Vagina (tissue), 2 donors: ENCODE data around the gene MICAL1. TPM values are rescaled to one million over a fixed set of nuclear protein-coding genes. Genes with fewer than 3 reads are reported as not detected.

ENCODE experiments used
- DNase-seq, 2 donors: peaks; one replicate each; pipeline ENCODE4 v3.0.0-alpha.2; 2017; ENCODE audit errors: extremely low spot score in 2 of 2
- H3K27ac ChIP-seq: fragments of 200-600 bp; sonication (generic); one replicate; pipeline ENCODE4 v1.5.1; 2019
- H3K27me3 ChIP-seq: fragments of 200-600 bp; sonication (generic); one replicate; pipeline ENCODE4 v1.5.1; 2019
- H3K36me3 ChIP-seq, 2 donors: fragments of 200-600 bp; sonication (generic); one replicate each; pipeline ENCODE4 v1.5.1; 2017 to 2019
- H3K4me1 ChIP-seq: fragments of 200-600 bp; sonication (generic); one replicate; pipeline ENCODE4 v1.5.1; 2019
- H3K4me3 ChIP-seq, 2 donors: fragments of 200-600 bp; sonication (generic); 1 replicate in 1 of 2; 2 replicates in 1 of 2; pipeline ENCODE4 v1.5.1; 2016 to 2019
- H3K9me3 ChIP-seq: fragments of 200-600 bp; sonication (generic); one replicate; pipeline ENCODE4 v1.5.1; 2019
- CTCF ChIP-seq, 3 experiments: fragments of 450-650 bp in 2 of 3; fragments of 200-600 bp in 1 of 3; sonication (generic) in 1 of 3; IDR thresholded peaks; one replicate each; pipeline ENCODE4 v1.5.1; 2017 to 2019; ENCODE audit warnings: antibody characterized with exemption in 3 of 3, mild to moderate bottlenecking in 2 of 3, moderate library complexity in 2 of 3
- POLR2A ChIP-seq, 2 donors: fragments of 450-650 bp; IDR thresholded peaks; one replicate each; pipeline ENCODE4 v1.6.1; 2017; ENCODE audit warnings: antibody characterized with exemption in 2 of 2, mild to moderate bottlenecking in 2 of 2, moderate library complexity in 2 of 2
- POLR2AphosphoS5 ChIP-seq, 2 donors: sonication (generic); formaldehyde crosslinking; IDR thresholded peaks; one replicate each; pipeline ENCODE4 v1.9.0; 2017; ENCODE audit warnings: antibody characterized with exemption in 2 of 2, mild to moderate bottlenecking in 2 of 2, low read depth in 1 of 2; ENCODE audit not compliant: insufficient read depth in 1 of 2
- intact Hi-C: fragments of 100-400 bp; cut with DNase I; formaldehyde crosslinking; loops from one replicate; pipeline ENCODE4 v1.15.1; 2023
- total RNA-seq: library from RNA; depleted of rRNA; stranded (reverse); fragments of >200 nt; gene quantifications from one replicate; pipeline ENCODE4 v1.2.3, GENCODE V29; 2016

Gene MICAL1
- total RNA-seq, 1 donor from 2014 or later, result 54.0 TPM

- peaks cover 0 to 4% of the 10 kb centered on the region in 2 donors for H3K36me3 ChIP-seq
- no peaks in the 10 kb centered on the region for H3K9me3 ChIP-seq
- intact Hi-C loops, result no loop called here
- no peak overlapping the region for H3K4me3 ChIP-seq
- H3K4me1 ChIP-seq, result peaks cover 12% of the 10 kb centered on the region
- no peak for TF ChIP-seq POLR2A (IDR thresholded peaks at IDR 0.05)
- peak in 1 of 2 donors; percentile 76 for TF ChIP-seq POLR2AphosphoS5 (IDR thresholded peaks at IDR 0.05; ENCODE audit: insufficient read depth in 1 of 2, low read depth in 1 of 2)
- H3K27me3 ChIP-seq, result no peaks in the 10 kb centered on the region
- DNase-seq, result no peak
- no peak overlapping the region for H3K27ac ChIP-seq
Measured at GRCh38 chr6:109486068-109486467, 30.5 kb upstream of the MICAL1 start.

- no peak overlapping the region for H3K4me3 ChIP-seq
- TF ChIP-seq POLR2AphosphoS5 (IDR thresholded peaks at IDR 0.05; ENCODE audit: insufficient read depth in 1 of 2, low read depth in 1 of 2), result no peak
- no peak for TF ChIP-seq POLR2A (IDR thresholded peaks at IDR 0.05)
- H3K4me1 ChIP-seq, result peaks cover 19% of the 10 kb centered on the region
- intact Hi-C loops, result no loop called here
- no peaks in the 10 kb centered on the region for H3K9me3 ChIP-seq
- H3K36me3 ChIP-seq, result peaks cover 0 to 4% of the 10 kb centered on the region in 2 donors
- peak; percentile 43 to 56 for DNase-seq
- no peaks in the 10 kb centered on the region for H3K27me3 ChIP-seq
- H3K27ac ChIP-seq, result no peak overlapping the region
Measured at GRCh38 chr6:109485266-109485935, 29.8 kb upstream of the MICAL1 start.

- Histone ChIP-seq H3K27ac (peak overlapping the region; percentile 81), H3K9me3 (no peaks in the 10 kb centered on the region), H3K4me3 (peak overlapping the region in 1 of 2 donors; percentile 85), H3K36me3 (peaks cover 0 to 4% of the 10 kb centered on the region in 2 donors), H3K4me1 (peaks cover 31% of the 10 kb centered on the region), H3K27me3 (no peaks in the 10 kb centered on the region)
- DNase-seq, result peak in 1 of 2 donors; percentile 77
- intact Hi-C loops, result no loop called here
- TF ChIP-seq POLR2AphosphoS5 (IDR thresholded peaks at IDR 0.05; ENCODE audit: insufficient read depth in 1 of 2, low read depth in 1 of 2) (no peak), POLR2A (IDR thresholded peaks at IDR 0.05) (no peak), CTCF (IDR thresholded peaks at IDR 0.05) (no peak)
Measured at GRCh38 chr6:109484122-109484521, 28.6 kb upstream of the MICAL1 start.

DNA sequence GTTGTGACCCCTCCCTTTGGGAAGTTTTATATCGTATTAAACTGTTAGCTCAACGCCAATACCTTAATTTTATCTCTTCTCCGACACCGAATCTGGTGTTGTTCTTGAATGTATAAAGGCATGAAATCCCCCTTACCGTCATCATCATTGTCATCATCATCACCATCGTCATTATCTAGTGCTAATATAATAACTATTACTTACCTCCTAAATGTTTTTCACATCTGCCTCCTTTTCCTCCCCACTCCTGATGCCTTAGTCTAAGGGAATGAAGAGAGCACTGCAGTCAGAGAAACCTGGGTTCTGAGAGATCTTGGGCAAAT, 28.1 kb upstream of the MICAL1 start:
- TF ChIP-seq POLR2A (IDR thresholded peaks at IDR 0.05) (no peak), CTCF (IDR thresholded peaks at IDR 0.05) (no peak), POLR2AphosphoS5 (IDR thresholded peaks at IDR 0.05; ENCODE audit: insufficient read depth in 1 of 2, low read depth in 1 of 2) (no peak)
- Histone ChIP-seq H3K36me3 (peaks cover 0 to 4% of the 10 kb centered on the region in 2 donors), H3K4me1 (peaks cover 36% of the 10 kb centered on the region), H3K27me3 (no peaks in the 10 kb centered on the region), H3K4me3 (peak overlapping the region; percentile 41 to 85), H3K27ac (peak overlapping the region; percentile 81), H3K9me3 (no peaks in the 10 kb centered on the region)
- intact Hi-C loops, result loop anchor here (2.0 kb wide), 1 partner anchor 101 kb away; the partner anchor contains the start of gene CD164
- no peak for DNase-seq

DNA sequence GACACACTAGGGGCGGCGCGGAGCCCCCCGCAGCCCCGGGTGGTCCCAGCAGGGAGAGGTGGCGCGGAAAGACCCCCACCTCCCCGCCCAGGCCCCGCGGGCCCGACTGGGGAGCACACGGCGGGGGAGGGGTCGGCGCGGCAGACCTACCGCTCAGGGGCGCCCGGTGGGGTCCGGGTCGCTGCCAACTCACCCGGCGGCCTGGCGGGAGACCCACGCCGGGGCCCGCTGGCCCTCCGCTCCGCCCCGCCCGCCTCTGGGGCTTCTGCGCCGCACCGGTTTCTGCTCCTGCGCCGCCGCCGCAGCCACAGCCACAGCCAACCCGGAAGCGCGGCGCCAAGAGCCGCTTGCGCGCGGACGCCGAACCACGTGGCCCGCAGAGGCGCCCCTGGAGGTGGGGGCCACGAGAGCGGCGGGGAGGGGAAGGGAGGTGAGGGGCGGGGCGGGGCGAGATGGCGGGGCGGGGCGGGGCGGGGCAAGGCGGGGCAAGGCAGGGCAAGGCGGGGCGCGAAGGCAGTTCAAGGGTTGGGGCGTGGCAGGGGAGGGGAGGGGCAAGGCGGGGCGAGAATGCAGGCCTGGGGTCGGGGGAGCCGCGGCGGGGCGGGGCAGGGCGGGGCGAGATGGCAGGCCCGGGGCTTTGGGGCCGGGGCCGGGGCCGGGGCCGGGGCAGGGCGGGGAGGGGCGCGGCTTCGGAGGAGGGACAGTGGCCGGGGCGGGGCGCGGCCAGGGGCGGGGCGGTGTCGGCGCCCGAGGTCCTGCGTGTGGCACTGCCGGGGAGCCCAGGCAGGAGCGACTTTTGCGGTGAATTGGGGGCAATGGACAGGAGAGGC, 27.5 kb upstream of the MICAL1 start, which contains the start of gene ZBTB24:
Gene ZBTB24 (minus strand): TSS at position 315 of the 830 bp plus-strand sequence. CDS start 1,193 bp downstream, outside the sequence.
- peaks cover 0 to 4% of the 10 kb centered on the region in 2 donors for H3K36me3 ChIP-seq
- H3K27me3 ChIP-seq, result no peaks in the 10 kb centered on the region
- H3K4me3 ChIP-seq, result peak within 1 kb of the TSS; percentile 85 to 95
- TF ChIP-seq POLR2AphosphoS5 (IDR thresholded peaks at IDR 0.05; ENCODE audit: insufficient read depth in 1 of 2, low read depth in 1 of 2), result peak in 1 of 2 donors; percentile 10
- peak in 1 of 2 donors; percentile 65 for TF ChIP-seq POLR2A (IDR thresholded peaks at IDR 0.05)
- no peak for TF ChIP-seq CTCF (IDR thresholded peaks at IDR 0.05)
- H3K27ac ChIP-seq, result peak within 1 kb of the TSS; percentile 81
- peaks cover 42% of the 10 kb centered on the region for H3K4me1 ChIP-seq
- intact Hi-C loops, result loop anchor here (2.0 kb wide), 1 partner anchor 100 kb away; the partner anchor contains the start of gene CD164
- peak; percentile 92 to 95 for DNase-seq
- no peaks in the 10 kb centered on the region for H3K9me3 ChIP-seq
